PC-3 (cell line): ENCODE results near the gene GRK3. TPM values are rescaled to one million over a fixed set of nuclear protein-coding genes. Genes with fewer than 3 reads are reported as not detected.

Experiments used
- ATAC-seq: fragments of 200-7000 bp; cut with Tn5 transposase; 2 replicates; pipeline ENCODE4 v1.9.1; 2020; ENCODE audit warnings: mild to moderate bottlenecking, moderate library complexity
- BruUV-seq: library from RNA; stranded (reverse); fragments of 400-500 nt; replicated peaks from 2 replicates; lab custom pipeline; 2021; lab: Mats Ljungman, UMichigan
- CTCF ChIA-PET: fragments of 300-600 bp; sonication (Branson Sonifier 250); formaldehyde crosslinking; loops from one replicate; lab custom pipeline; 2022; ENCODE audit warnings: antibody characterized with exemption; lab: Charles Lee
- POLR2A ChIA-PET: fragments of 300-600 bp; sonication (Branson Sonifier 250); formaldehyde crosslinking; loops from one replicate; lab custom pipeline; 2022; ENCODE audit warnings: antibody characterized with exemption; ENCODE audit not compliant: unreplicated experiment; lab: Charles Lee
- DNase-seq: peaks from one replicate; pipeline ENCODE4 v3.0.0-alpha.2; 2015
- H2AFZ ChIP-seq: fragments of 300-600 bp; sonication (generic); 2 replicates; pipeline ENCODE4 v1.6.0; 2016; ENCODE audit warnings: antibody characterized with exemption, low read length
- H3F3A ChIP-seq: fragments of 300-600 bp; sonication (generic); one replicate; pipeline ENCODE4 v1.6.0; 2017; ENCODE audit warnings: antibody characterized with exemption, low read length, control low read depth, mild to moderate bottlenecking; ENCODE audit not compliant: unreplicated experiment
- H3K27ac ChIP-seq: fragments of 300-600 bp; sonication (generic); 2 replicates; pipeline ENCODE4 v1.5.1; 2016; ENCODE audit warnings: mild to moderate bottlenecking, low read length
- H3K27me3 ChIP-seq: fragments of 300-600 bp; sonication (generic); 2 replicates; pipeline ENCODE4 v1.6.1; 2016; ENCODE audit warnings: low read length, mixed read lengths
- H3K36me3 ChIP-seq: fragments of 300-600 bp; sonication (generic); 2 replicates; pipeline ENCODE4 v1.6.1; 2016; ENCODE audit warnings: low read depth, mixed run types, low read length, mixed read lengths
- H3K4me1 ChIP-seq: fragments of 300-600 bp; sonication (generic); 2 replicates; pipeline ENCODE4 v1.5.1; 2016; ENCODE audit warnings: low read length; ENCODE audit not compliant: insufficient read depth
- H3K4me2 ChIP-seq: fragments of 300-600 bp; sonication (generic); 2 replicates; pipeline ENCODE4 v1.6.0; 2016; ENCODE audit warnings: low read length
- H3K4me3 ChIP-seq: fragments of 300-600 bp; sonication (generic); 2 replicates; pipeline ENCODE4 v1.5.1; 2016; ENCODE audit warnings: mild to moderate bottlenecking, low read length, mixed read lengths
- H3K79me2 ChIP-seq: fragments of 300-600 bp; sonication (generic); 2 replicates; pipeline ENCODE4 v1.6.1; 2017; ENCODE audit warnings: low read length, mixed read lengths
- H3K9ac ChIP-seq: fragments of 300-600 bp; sonication (generic); 2 replicates; pipeline ENCODE4 v1.6.0; 2016; ENCODE audit warnings: mild to moderate bottlenecking, low read length
- H3K9me2 ChIP-seq: fragments of 300-600 bp; sonication (generic); replicated peaks from 2 replicates; pipeline ENCODE4 v1.6.1; 2016; ENCODE audit warnings: mixed run types, low read length, mixed read lengths
- H3K9me3 ChIP-seq: fragments of 300-600 bp; sonication (generic); 2 replicates; pipeline ENCODE4 v1.6.1; 2016; ENCODE audit warnings: low read length, mixed read lengths
- H4K20me1 ChIP-seq: fragments of 300-600 bp; sonication (generic); 2 replicates; pipeline ENCODE4 v1.6.1; 2016; ENCODE audit warnings: low read length, mixed read lengths
- CTCF ChIP-seq: fragments of 300-600 bp; sonication (generic); conservative IDR thresholded peaks from 2 replicates; pipeline ENCODE4 v1.5.1; 2017; ENCODE audit warnings: antibody characterized with exemption, low read depth, mild to moderate bottlenecking, low read length
- EZH2 ChIP-seq: fragments of 300-600 bp; sonication (generic); IDR thresholded peaks from one replicate; pipeline ENCODE4 v1.6.1; 2017; ENCODE audit warnings: antibody characterized with exemption, mild to moderate bottlenecking, low read length; ENCODE audit not compliant: unreplicated experiment
- EZH2phosphoT487 ChIP-seq: fragments of 300-600 bp; sonication (generic); IDR thresholded peaks from 2 replicates; pipeline ENCODE4 v1.6.1; 2018; ENCODE audit warnings: mild to moderate bottlenecking, antibody characterized with exemption, low read length, borderline replicate concordance
- intact Hi-C: fragments of 100-400 bp; cut with micrococcal nuclease; formaldehyde crosslinking; loops from 2 replicates; pipeline ENCODE4 v1.9.0; 2023
- total RNA-seq: library from RNA; depleted of rRNA; stranded (reverse); fragments of >200 nt; gene quantifications from 2 replicates; pipeline ENCODE4 v1.2.3, GENCODE V29; 2014

The GRK3 gene
- total RNA-seq, 1 experiment from 2014 or later, result under 0.01 TPM

- Histone ChIP-seq H3K9me2 (no peaks in the 10 kb centered on the region), H3K9ac (no peak overlapping the region), H3K4me2 (no peak overlapping the region), H3K27ac (no peak overlapping the region), H3F3A (no peaks in the 10 kb centered on the region), H3K9me3 (no peaks in the 10 kb centered on the region), H3K4me1 (no peaks in the 10 kb centered on the region), H3K36me3 (no peaks in the 10 kb centered on the region), H3K79me2 (no peaks in the 10 kb centered on the region), H3K4me3 (no peak overlapping the region), H3K27me3 (peaks cover 15% of the 10 kb centered on the region; the same call in 1 of the 2 replicates), H4K20me1 (no peaks in the 10 kb centered on the region), H2AFZ (no peak overlapping the region)
- TF ChIP-seq EZH2 (no peak), CTCF (no peak), EZH2phosphoT487 (no peak)
- BruUV-seq, result no TSS peak
- ATAC-seq (no peak), DNase-seq (no peak)
- ChIA-PET POLR2A (no interaction called here), CTCF (no interaction called here)
- intact Hi-C loops, result no loop called here
Observed at GRCh38 chr22:25660336-25660735, 95.9 kb downstream of the GRK3 start.

- intact Hi-C loops, result no loop called here
- Histone ChIP-seq H3K36me3 (no peaks in the 10 kb centered on the region), H3K9me3 (no peaks in the 10 kb centered on the region), H4K20me1 (no peaks in the 10 kb centered on the region), H3K27me3 (peaks cover 20% of the 10 kb centered on the region; the same call in 1 of the 2 replicates), H3K27ac (no peak overlapping the region), H3K4me1 (no peaks in the 10 kb centered on the region), H3K4me2 (no peak overlapping the region), H2AFZ (no peak overlapping the region), H3F3A (no peaks in the 10 kb centered on the region), H3K9ac (no peak overlapping the region), H3K79me2 (no peaks in the 10 kb centered on the region), H3K4me3 (no peak overlapping the region), H3K9me2 (no peaks in the 10 kb centered on the region)
- BruUV-seq, result no TSS peak
- ChIA-PET CTCF (no interaction called here), POLR2A (no interaction called here)
- DNase-seq (no peak), ATAC-seq (no peak)
- TF ChIP-seq EZH2phosphoT487, result no peak
- TF ChIP-seq EZH2, result no peak
- no peak for TF ChIP-seq CTCF
Observed at GRCh38 chr22:25661073-25661472, 96.6 kb downstream of the GRK3 start.

GRCh38 chr22:25663654-25664053, 99.2 kb downstream of the GRK3 start:
- no peak overlapping the region for H3K4me3 ChIP-seq
- no peaks in the 10 kb centered on the region for H3F3A ChIP-seq
- no peaks in the 10 kb centered on the region for H3K4me1 ChIP-seq
- TF ChIP-seq CTCF, result no peak
- TF ChIP-seq EZH2phosphoT487, result no peak
- TF ChIP-seq EZH2, result no peak
- ChIA-PET POLR2A (no interaction called here), CTCF (no interaction called here)
- H2AFZ ChIP-seq, result no peak overlapping the region
- H3K27me3 ChIP-seq, result peaks cover 32% of the 10 kb centered on the region
- H4K20me1 ChIP-seq, result no peaks in the 10 kb centered on the region
- no peaks in the 10 kb centered on the region for H3K9me2 ChIP-seq
- no peak for DNase-seq
- no peak overlapping the region for H3K9ac ChIP-seq
- no peaks in the 10 kb centered on the region for H3K79me2 ChIP-seq
- no peaks in the 10 kb centered on the region for H3K36me3 ChIP-seq
- no TSS peak for BruUV-seq
- intact Hi-C loops, result no loop called here
- no peak overlapping the region for H3K27ac ChIP-seq
- no peak overlapping the region for H3K4me2 ChIP-seq
- H3K9me3 ChIP-seq, result no peaks in the 10 kb centered on the region
- ATAC-seq, result no peak
